GM12875 (cell line): ENCODE results near the gene FOXO3.
"Not testable (repeated sequence)": the region's sequence is repeated elsewhere in the genome, so short reads cannot be mapped to it uniquely, and the experiment has no call there.

ENCODE experiments used
- H3K4me3 ChIP-seq: one replicate; pipeline ENCODE4 v1.5.1; 2011; ENCODE audit warnings: low read depth, low read length, control low read depth
- CTCF ChIP-seq: IDR thresholded peaks from 2 replicates; pipeline ENCODE4 v1.5.1; 2011; ENCODE audit warnings: low read depth, mild to moderate bottlenecking, control low read depth, inconsistent platforms, low read length, moderate library complexity, borderline replicate concordance; ENCODE audit not compliant: insufficient read depth

FOXO3 gene

GRCh38 chr6:108662702-108663101 is 102.0 kb downstream of the FOXO3 start:
- H3K4me3 ChIP-seq = no peak overlapping the region
- TF ChIP-seq CTCF = no peak

GRCh38 chr6:108663494-108664064 is 102.9 kb downstream of the FOXO3 start:
- not testable (repeated sequence) for H3K4me3 ChIP-seq

GRCh38 chr6:108665495-108666196 is 104.9 kb downstream of the FOXO3 start:
- TF ChIP-seq CTCF = no peak
- no peak overlapping the region for H3K4me3 ChIP-seq

GRCh38 chr6:108666656-108667260 is 106.0 kb downstream of the FOXO3 start:
- no peak for TF ChIP-seq CTCF
- no peak overlapping the region for H3K4me3 ChIP-seq

GRCh38 chr6:108667993-108668392 is 107.3 kb downstream of the FOXO3 start:
- TF ChIP-seq CTCF = no peak
- no peak overlapping the region for H3K4me3 ChIP-seq

- no peak overlapping the region for H3K4me3 ChIP-seq
- TF ChIP-seq CTCF = no peak
These were observed 109.0 kb downstream of the FOXO3 start for GRCh38 chr6:108669673-108670072.

GRCh38 chr6:108671175-108671574 is 110.5 kb downstream of the FOXO3 start:
- TF ChIP-seq CTCF = no peak
- H3K4me3 ChIP-seq = no peak overlapping the region
